WERI-Rb-1 (cell line): ENCODE results near the gene UMAD1.

Experiments
- DNase-seq: peaks from one replicate; pipeline ENCODE4 v3.0.0-alpha.2; 2020
- H3K27ac ChIP-seq: fragments of 250-450 bp; sonication (Bioruptor Pico); 2 replicates; pipeline ENCODE4 v1.5.1; 2020; ENCODE audit warnings: mild to moderate bottlenecking, moderate library complexity
- H3K27me3 ChIP-seq: fragments of 250-450 bp; sonication (Bioruptor Pico); 2 replicates; pipeline ENCODE4 v1.5.1; 2021; ENCODE audit warnings: mild to moderate bottlenecking, low read depth, moderate library complexity; ENCODE audit not compliant: insufficient read depth, severe bottlenecking
- H3K36me3 ChIP-seq: fragments of 250-450 bp; sonication (Bioruptor Pico); 2 replicates; pipeline ENCODE4 v1.5.1; 2020; ENCODE audit warnings: mild to moderate bottlenecking, moderate library complexity
- H3K4me3 ChIP-seq: 2 replicates; pipeline ENCODE4 v1.5.1; 2011; ENCODE audit warnings: low read depth, mild to moderate bottlenecking, control low read depth, low read length
- H3K9me3 ChIP-seq: fragments of 250-450 bp; sonication (Bioruptor Pico); 2 replicates; pipeline ENCODE4 v1.5.1; 2021; ENCODE audit warnings: mild to moderate bottlenecking, moderate library complexity; ENCODE audit not compliant: severe bottlenecking
- CTCF ChIP-seq: IDR thresholded peaks from 2 replicates; pipeline ENCODE4 v1.5.1; 2011; ENCODE audit warnings: low read depth, mild to moderate bottlenecking, control low read depth, inconsistent platforms, low read length

UMAD1 gene

GRCh38 chr7:7696458-7697119, 56.0 kb downstream of the UMAD1 start:
- no peaks in the 10 kb centered on the region for H3K9me3 ChIP-seq
- no peaks in the 10 kb centered on the region for H3K36me3 ChIP-seq
- H3K27me3 ChIP-seq, result no peaks in the 10 kb centered on the region
- no peak overlapping the region for H3K4me3 ChIP-seq
- no peak for TF ChIP-seq CTCF
- no peak overlapping the region for H3K27ac ChIP-seq
- no peak for DNase-seq

GRCh38 chr7:7698930-7699329, 58.4 kb downstream of the UMAD1 start:
- Histone ChIP-seq H3K4me3 (no peak overlapping the region), H3K27me3 (no peaks in the 10 kb centered on the region), H3K9me3 (no peaks in the 10 kb centered on the region), H3K36me3 (no peaks in the 10 kb centered on the region), H3K27ac (no peak overlapping the region)
- no peak for DNase-seq
- TF ChIP-seq CTCF, result no peak

- no peak overlapping the region for H3K27ac ChIP-seq
- no peak for DNase-seq
- no peaks in the 10 kb centered on the region for H3K36me3 ChIP-seq
- H3K4me3 ChIP-seq, result no peak overlapping the region
- H3K9me3 ChIP-seq, result no peaks in the 10 kb centered on the region
- no peak for TF ChIP-seq CTCF
- no peaks in the 10 kb centered on the region for H3K27me3 ChIP-seq
Observed at GRCh38 chr7:7699380-7699779, 58.8 kb downstream of the UMAD1 start.

GRCh38 chr7:7699970-7700369, 59.4 kb downstream of the UMAD1 start:
- no peaks in the 10 kb centered on the region for H3K9me3 ChIP-seq
- no peak overlapping the region for H3K4me3 ChIP-seq
- no peaks in the 10 kb centered on the region for H3K27me3 ChIP-seq
- DNase-seq, result no peak
- H3K36me3 ChIP-seq, result no peaks in the 10 kb centered on the region
- no peak for TF ChIP-seq CTCF
- H3K27ac ChIP-seq, result no peak overlapping the region

- no peak for DNase-seq
- no peaks in the 10 kb centered on the region for H3K36me3 ChIP-seq
- H3K9me3 ChIP-seq, result no peaks in the 10 kb centered on the region
- no peak for TF ChIP-seq CTCF
- H3K27me3 ChIP-seq, result no peaks in the 10 kb centered on the region
- H3K27ac ChIP-seq, result no peak overlapping the region
- H3K4me3 ChIP-seq, result no peak overlapping the region
Observed at GRCh38 chr7:7701527-7701926, 61.0 kb downstream of the UMAD1 start.

GRCh38 chr7:7702826-7703225, 62.3 kb downstream of the UMAD1 start:
- H3K36me3 ChIP-seq, result no peaks in the 10 kb centered on the region
- no peak for DNase-seq
- no peak overlapping the region for H3K4me3 ChIP-seq
- H3K27me3 ChIP-seq, result no peaks in the 10 kb centered on the region
- H3K27ac ChIP-seq, result no peak overlapping the region
- H3K9me3 ChIP-seq, result no peaks in the 10 kb centered on the region
- no peak for TF ChIP-seq CTCF
